Prostate gland (tissue), 2 donors: ENCODE measurements around the gene NPIPA5.
"Not testable (repeated sequence)": the region's sequence is repeated elsewhere in the genome, so short reads cannot be mapped to it uniquely, and the experiment has no call there.

Experiments
- CTCF ChIP-seq, 4 experiments: fragments of 200-600 bp in 2 of 4; fragments of 450-650 bp in 2 of 4; sonication (generic) in 2 of 4; IDR thresholded peaks; 1 replicate in 3 of 4; 2 replicates in 1 of 4; pipeline ENCODE4 v1.5.1; 2016 to 2019; ENCODE audit warnings: antibody characterized with exemption in 4 of 4, mild to moderate bottlenecking in 2 of 4, moderate library complexity in 2 of 4
- POLR2A ChIP-seq: fragments of 450-650 bp; IDR thresholded peaks from one replicate; pipeline ENCODE4 v1.6.1; 2016; ENCODE audit warnings: antibody characterized with exemption, mild to moderate bottlenecking
- POLR2AphosphoS5 ChIP-seq: sonication (generic); formaldehyde crosslinking; IDR thresholded peaks from one replicate; pipeline ENCODE4 v1.6.1; 2017; ENCODE audit warnings: antibody characterized with exemption

- not testable (repeated sequence) for TF ChIP-seq CTCF (IDR thresholded peaks at IDR 0.05); POLR2A; POLR2AphosphoS5
Observed at GRCh38 chr16:15409476-15409875, 31.4 kb upstream of the NPIPA5 start.
